ACC112 (cell line): ENCODE data around the gene CAMK2B.
A peak's percentile ranks its signal among the peaks of the same experiment; 100 is the strongest.

Source experiments
- H2AFZ ChIP-seq: fragments of 200-600 bp; sonication (generic); one replicate; pipeline ENCODE4 v1.6.0; 2017; ENCODE audit warnings: antibody characterized with exemption, low read length; ENCODE audit not compliant: unreplicated experiment
- H3K27ac ChIP-seq: fragments of 200-600 bp; sonication (generic); 2 replicates; pipeline ENCODE4 v1.5.1; 2014; ENCODE audit warnings: low read depth, mild to moderate bottlenecking, antibody characterized with exemption, low read length, moderate library complexity
- H3K27me3 ChIP-seq: fragments of 200-600 bp; sonication (generic); 2 replicates; pipeline ENCODE4 v1.6.1; 2014; ENCODE audit warnings: mild to moderate bottlenecking, antibody characterized with exemption, low read length, moderate library complexity, mixed read lengths; ENCODE audit not compliant: insufficient read depth
- H3K36me3 ChIP-seq: fragments of 200-600 bp; sonication (generic); 2 replicates; pipeline ENCODE4 v1.6.1; 2016; ENCODE audit warnings: mild to moderate bottlenecking, antibody characterized with exemption, low read length, moderate library complexity, mixed read lengths; ENCODE audit not compliant: insufficient read depth
- H3K4me1 ChIP-seq: fragments of 200-600 bp; sonication (generic); one replicate; pipeline ENCODE4 v1.6.1; 2016; ENCODE audit warnings: low read length, mixed read lengths; ENCODE audit not compliant: insufficient read depth, unreplicated experiment, control insufficient read depth
- H3K4me3 ChIP-seq: fragments of 200-600 bp; sonication (generic); 2 replicates; pipeline ENCODE4 v1.5.1; 2014; ENCODE audit warnings: mild to moderate bottlenecking, low read depth, low read length
- H3K79me2 ChIP-seq: fragments of 200-600 bp; sonication (generic); one replicate; pipeline ENCODE4 v1.6.0; 2016; ENCODE audit warnings: low read length; ENCODE audit not compliant: control insufficient read depth, unreplicated experiment, insufficient read depth

Gene CAMK2B

DNA sequence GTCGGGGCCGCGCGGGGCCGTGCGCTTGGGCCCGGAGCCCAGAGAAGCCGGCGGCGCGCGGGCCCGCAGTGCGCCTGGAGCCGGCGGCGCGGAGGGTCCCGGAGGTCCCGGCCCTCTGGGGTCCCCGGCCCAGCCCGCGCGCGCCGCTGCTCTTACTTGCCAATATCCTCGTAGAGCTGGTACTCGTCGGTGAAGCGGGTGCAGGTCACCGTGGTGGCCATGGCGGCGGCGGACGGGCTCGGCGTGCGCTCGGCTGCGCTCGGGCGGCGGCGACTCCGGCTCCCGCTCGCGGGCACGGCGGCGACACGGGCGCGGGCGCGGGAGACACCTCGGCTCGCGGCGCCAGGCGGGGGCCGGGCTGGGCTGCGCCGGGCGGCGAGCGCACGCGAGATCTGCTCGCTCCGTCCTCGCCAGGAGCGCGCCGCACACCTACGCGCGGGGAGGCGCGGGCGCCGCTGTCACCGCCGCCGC is at the start of gene CAMK2B:
CAMK2B (minus strand) TSS at position 394 of the 471 bp plus-strand sequence; CDS start at position 221, 173 bp downstream.
- Histone ChIP-seq H3K79me2 (no peaks in the 10 kb centered on the region), H3K27me3 (peaks cover 29% of the 10 kb centered on the region), H3K4me3 (peak within 1 kb of the TSS; percentile 61), H3K4me1 (no peaks in the 10 kb centered on the region), H2AFZ (no peak within 1 kb of the TSS), H3K36me3 (no peaks in the 10 kb centered on the region), H3K27ac (no peak within 1 kb of the TSS)

DNA sequence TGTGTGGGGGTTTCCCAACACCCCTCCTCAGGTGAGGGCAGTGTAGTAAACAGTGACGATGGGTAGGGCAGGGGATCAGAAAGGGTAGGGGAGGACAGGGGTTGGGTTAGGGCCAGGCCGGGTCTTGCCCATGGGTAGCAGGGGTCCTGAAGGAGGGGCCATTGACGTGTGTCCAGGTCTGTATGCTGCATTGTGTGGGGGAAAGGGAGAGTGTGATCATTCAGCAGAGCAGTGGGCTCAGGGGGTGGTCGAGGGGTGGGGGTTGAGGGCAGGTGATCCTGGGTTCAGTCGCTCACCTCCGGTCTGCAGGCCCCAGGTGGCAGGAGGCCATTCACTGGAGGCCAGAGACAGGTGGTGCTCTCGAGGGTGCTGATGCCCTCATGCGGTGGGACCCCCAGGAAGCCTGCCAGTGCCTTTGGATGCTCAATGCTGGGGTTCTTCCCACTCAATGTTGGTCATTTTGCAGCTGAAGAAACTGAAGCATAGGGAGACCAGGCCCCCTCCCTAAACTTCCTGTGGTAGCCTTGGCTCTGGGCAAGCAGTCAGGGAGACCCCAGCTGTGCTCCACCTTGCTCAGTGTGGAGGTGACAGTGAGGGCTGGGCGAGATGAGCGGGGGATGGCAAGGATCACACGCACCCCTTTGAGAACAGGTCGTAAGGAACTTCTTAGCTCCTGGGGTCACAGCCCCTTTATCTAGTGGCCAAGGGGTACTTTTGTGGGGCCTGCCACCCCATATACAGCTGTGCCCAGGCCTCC is 48.8 kb upstream of the CAMK2B start:
- H3K4me3 ChIP-seq: no peak overlapping the region
- H3K4me1 ChIP-seq: peaks cover 38% of the 10 kb centered on the region
- no peak overlapping the region for H2AFZ ChIP-seq
- H3K36me3 ChIP-seq: no peaks in the 10 kb centered on the region
- H3K27ac ChIP-seq: no peak overlapping the region
- no peaks in the 10 kb centered on the region for H3K79me2 ChIP-seq
- H3K27me3 ChIP-seq: no peaks in the 10 kb centered on the region

GRCh38 chr7:44373418-44373740 is 48.0 kb upstream of the CAMK2B start:
- H3K79me2 ChIP-seq: no peaks in the 10 kb centered on the region
- no peaks in the 10 kb centered on the region for H3K36me3 ChIP-seq
- peak overlapping the region; percentile 65 for H3K27ac ChIP-seq
- H3K4me3 ChIP-seq: no peak overlapping the region
- H2AFZ ChIP-seq: peak overlapping the region; percentile 14
- no peaks in the 10 kb centered on the region for H3K27me3 ChIP-seq
- H3K4me1 ChIP-seq: peaks cover 38% of the 10 kb centered on the region

GRCh38 chr7:44372560-44373417 is 47.4 kb upstream of the CAMK2B start:
- H3K27ac ChIP-seq: peak overlapping the region; percentile 65
- H3K27me3 ChIP-seq: no peaks in the 10 kb centered on the region
- no peaks in the 10 kb centered on the region for H3K36me3 ChIP-seq
- H3K79me2 ChIP-seq: no peaks in the 10 kb centered on the region
- peaks cover 38% of the 10 kb centered on the region for H3K4me1 ChIP-seq
- peak overlapping the region; percentile 55 for H2AFZ ChIP-seq
- peak overlapping the region; percentile 61 for H3K4me3 ChIP-seq

GRCh38 chr7:44368885-44369284 is 43.5 kb upstream of the CAMK2B start:
- Histone ChIP-seq H3K27me3 (no peaks in the 10 kb centered on the region), H2AFZ (no peak overlapping the region), H3K36me3 (no peaks in the 10 kb centered on the region), H3K4me1 (peaks cover 34% of the 10 kb centered on the region), H3K4me3 (no peak overlapping the region), H3K27ac (no peak overlapping the region), H3K79me2 (no peaks in the 10 kb centered on the region)

- Histone ChIP-seq H3K4me1 (peaks cover 31% of the 10 kb centered on the region), H3K27me3 (no peaks in the 10 kb centered on the region), H3K4me3 (no peak overlapping the region), H3K36me3 (no peaks in the 10 kb centered on the region), H3K27ac (no peak overlapping the region), H3K79me2 (no peaks in the 10 kb centered on the region), H2AFZ (no peak overlapping the region)
These were observed 43.1 kb upstream of the CAMK2B start for GRCh38 chr7:44368455-44368854.

GRCh38 chr7:44367475-44368043 is 42.2 kb upstream of the CAMK2B start:
- Histone ChIP-seq H3K36me3 (no peaks in the 10 kb centered on the region), H3K27me3 (no peaks in the 10 kb centered on the region), H3K79me2 (no peaks in the 10 kb centered on the region), H3K27ac (no peak overlapping the region), H2AFZ (no peak overlapping the region), H3K4me3 (no peak overlapping the region), H3K4me1 (peaks cover 24% of the 10 kb centered on the region)

DNA sequence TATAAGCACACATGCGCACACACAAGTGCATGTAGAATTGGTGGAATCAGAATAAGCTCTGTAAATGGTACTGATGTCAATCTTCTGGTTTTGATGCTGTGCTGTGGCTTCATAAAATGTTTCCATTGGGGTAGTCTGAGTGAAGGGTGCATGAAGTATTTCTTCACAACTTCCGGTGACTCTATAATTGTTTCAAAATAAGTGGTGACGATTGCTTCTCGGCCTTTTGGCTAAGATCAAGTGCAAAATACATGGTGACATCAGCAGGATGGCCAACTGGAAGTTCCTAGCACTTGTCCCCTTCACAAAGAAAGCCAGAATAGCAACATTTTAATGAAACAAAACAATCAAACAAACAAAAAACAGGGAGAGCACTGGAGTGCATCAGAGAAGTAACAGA is 41.6 kb upstream of the CAMK2B start:
- H3K4me1 ChIP-seq: peaks cover 19% of the 10 kb centered on the region
- no peak overlapping the region for H3K27ac ChIP-seq
- H3K36me3 ChIP-seq: no peaks in the 10 kb centered on the region
- no peak overlapping the region for H3K4me3 ChIP-seq
- no peaks in the 10 kb centered on the region for H3K27me3 ChIP-seq
- no peak overlapping the region for H2AFZ ChIP-seq
- no peaks in the 10 kb centered on the region for H3K79me2 ChIP-seq

DNA sequence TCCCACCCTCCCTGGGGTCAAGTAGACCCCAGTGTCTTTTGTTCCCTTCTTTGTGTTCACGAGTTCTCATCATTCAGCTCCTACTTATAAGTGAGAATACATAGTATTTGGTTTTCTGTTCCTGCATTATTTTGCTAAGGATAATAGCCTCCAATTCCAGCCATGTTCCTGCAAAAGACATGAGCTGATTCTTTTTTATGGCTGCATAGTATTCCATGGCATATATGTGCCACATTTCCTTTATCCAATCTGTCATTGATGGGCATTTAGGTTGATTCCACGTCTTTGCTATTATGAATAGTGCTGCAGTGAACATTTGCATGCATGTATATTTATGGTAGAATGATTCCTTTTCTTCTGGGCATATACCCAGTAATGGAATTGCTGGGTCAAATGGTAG is 28.3 kb upstream of the CAMK2B start:
- no peaks in the 10 kb centered on the region for H3K79me2 ChIP-seq
- no peaks in the 10 kb centered on the region for H3K4me1 ChIP-seq
- H3K36me3 ChIP-seq: no peaks in the 10 kb centered on the region
- no peak overlapping the region for H3K27ac ChIP-seq
- H3K4me3 ChIP-seq: no peak overlapping the region
- no peaks in the 10 kb centered on the region for H3K27me3 ChIP-seq
- H2AFZ ChIP-seq: no peak overlapping the region

GRCh38 chr7:44348851-44349781 is 23.7 kb upstream of the CAMK2B start:
- Histone ChIP-seq H3K27me3 (no peaks in the 10 kb centered on the region), H2AFZ (no peak overlapping the region), H3K4me1 (no peaks in the 10 kb centered on the region), H3K4me3 (no peak overlapping the region), H3K79me2 (no peaks in the 10 kb centered on the region), H3K36me3 (no peaks in the 10 kb centered on the region), H3K27ac (no peak overlapping the region)
